GM18505 (cell line): Measurements from ENCODE around the gene KCND3.
"Not testable (repeated sequence)": the region's sequence is repeated elsewhere in the genome, so short reads cannot be mapped to it uniquely, and the experiment has no call there.

Experiments
- ATAC-seq: cut with Tn5 transposase; IDR thresholded peaks from one replicate; pipeline ENCODE4 v1.9.1; 2021; ENCODE audit not compliant: unreplicated experiment
- POLR2A ChIP-seq: IDR thresholded peaks from 4 replicates; pipeline ENCODE4 v1.6.1; 2011; ENCODE audit warnings: borderline replicate concordance; ENCODE audit not compliant: insufficient read depth, insufficient read length; ENCODE audit errors: extremely low read depth

Gene KCND3

GRCh38 chr1:111750856-111751255 lies 238.6 kb downstream of the KCND3 start:
- ATAC-seq = no peak
- TF ChIP-seq POLR2A = no peak

GRCh38 chr1:111749628-111750027 lies 239.8 kb downstream of the KCND3 start:
- TF ChIP-seq POLR2A = no peak
- ATAC-seq = no peak

GRCh38 chr1:111747947-111748346 lies 241.5 kb downstream of the KCND3 start:
- no peak for TF ChIP-seq POLR2A
- no peak for ATAC-seq

GRCh38 chr1:111747282-111747734 lies 242.2 kb downstream of the KCND3 start:
- TF ChIP-seq POLR2A = no peak

GRCh38 chr1:111746614-111746999 lies 242.9 kb downstream of the KCND3 start:
- no peak for ATAC-seq
- TF ChIP-seq POLR2A = no peak

More at GRCh38 chr1:111747282-111747734, 242.2 kb downstream of the KCND3 start:
- ATAC-seq = no peak

GRCh38 chr1:111745675-111746613 lies 243.5 kb downstream of the KCND3 start:
- ATAC-seq = no peak
- no peak for TF ChIP-seq POLR2A

- ATAC-seq = no peak
- no peak for TF ChIP-seq POLR2A
Observed at GRCh38 chr1:111743679-111744101, 245.8 kb downstream of the KCND3 start.

- ATAC-seq = no peak
- no peak for TF ChIP-seq POLR2A
Observed at GRCh38 chr1:111742938-111743549, 246.4 kb downstream of the KCND3 start.

GRCh38 chr1:111742292-111742691 lies 247.2 kb downstream of the KCND3 start:
- not testable (repeated sequence) for ATAC-seq

GRCh38 chr1:111739925-111740765 lies 249.3 kb downstream of the KCND3 start:
- no peak for ATAC-seq
- no peak for TF ChIP-seq POLR2A

- peak; percentile 69 for TF ChIP-seq POLR2A
- ATAC-seq = peak; percentile 77
Observed at GRCh38 chr1:111739194-111739924, 250.1 kb downstream of the KCND3 start, which contains the start of gene INKA2. TSS of gene INKA2 (minus strand) at chr1:111739395. CDS start at chr1:111739242, 153 bp downstream.

- TF ChIP-seq POLR2A = no peak
- ATAC-seq = peak; percentile 50
Observed at GRCh38 chr1:111738436-111739193, 250.9 kb downstream of the KCND3 start.
